Keratinocyte (primary cell): ENCODE data around the gene HELT. TPM values are rescaled to one million over a fixed set of nuclear protein-coding genes. Genes with fewer than 3 reads are reported as not detected.

ENCODE experiments used
- DNase-seq: peaks from one replicate; pipeline ENCODE4 v3.0.0-alpha.2; 2011; ENCODE audit warnings: low read depth, missing footprints, low spot score
- FAIRE-seq: peaks from 2 replicates; lab custom pipeline; 2011; peaks lifted over from hg19 to GRCh38; lab: Jason Lieb, UNC
- H2AFZ ChIP-seq: 2 replicates; pipeline ENCODE4 v1.6.0; 2012; ENCODE audit warnings: low read length, control low read depth, inconsistent platforms; ENCODE audit not compliant: control insufficient read depth
- H3K27ac ChIP-seq: 2 replicates; pipeline ENCODE4 v1.5.1; 2011; ENCODE audit warnings: low read length; ENCODE audit not compliant: control insufficient read depth, insufficient read depth
- H3K27me3 ChIP-seq: 3 replicates; pipeline ENCODE4 v1.6.0; 2011; ENCODE audit warnings: low read length; ENCODE audit not compliant: control insufficient read depth, insufficient read depth; ENCODE audit errors: extremely low read depth
- H3K36me3 ChIP-seq, 2 experiments: 2 replicates in 1 of 2; 3 replicates in 1 of 2; pipeline ENCODE4 v1.5.1; 2011; ENCODE audit warnings: low read length in 2 of 2, mild to moderate bottlenecking in 1 of 2; ENCODE audit not compliant: control insufficient read depth in 2 of 2, insufficient read depth in 2 of 2; ENCODE audit errors: extremely low read depth in 1 of 2
- H3K4me1 ChIP-seq: 3 replicates; pipeline ENCODE4 v1.5.1; 2011; ENCODE audit warnings: low read length; ENCODE audit not compliant: control insufficient read depth, insufficient read depth; ENCODE audit errors: extremely low read depth
- H3K4me2 ChIP-seq: 3 replicates; pipeline ENCODE4 v1.6.0; 2011; ENCODE audit warnings: low read depth, low read length; ENCODE audit not compliant: control insufficient read depth, insufficient read depth; ENCODE audit errors: extremely low read depth
- H3K4me3 ChIP-seq, 3 experiments: fragments of 200-600 bp in 1 of 3; sonication (generic) in 1 of 3; 2 replicates in 2 of 3; 3 replicates in 1 of 3; pipeline ENCODE4 v1.5.1; 2011 to 2016; ENCODE audit warnings: low read length in 3 of 3, mild to moderate bottlenecking in 3 of 3, control low read depth in 2 of 3, inconsistent platforms in 1 of 3, low read depth in 1 of 3, mixed read lengths in 1 of 3, mixed run types in 1 of 3, moderate library complexity in 1 of 3; ENCODE audit not compliant: control insufficient read depth in 2 of 3, insufficient read depth in 2 of 3; ENCODE audit errors: extremely low read depth in 1 of 3
- H3K79me2 ChIP-seq: 2 replicates; pipeline ENCODE4 v1.6.0; 2012; ENCODE audit warnings: low read length; ENCODE audit not compliant: control insufficient read depth, insufficient read depth
- H3K9ac ChIP-seq: 3 replicates; pipeline ENCODE4 v1.6.0; 2011; ENCODE audit warnings: low read length; ENCODE audit not compliant: control insufficient read depth, insufficient read depth; ENCODE audit errors: extremely low read depth
- H3K9me1 ChIP-seq: 3 replicates; pipeline ENCODE4 v1.6.0; 2011; ENCODE audit warnings: low read length; ENCODE audit not compliant: control insufficient read depth, insufficient read depth; ENCODE audit errors: extremely low read depth
- H3K9me3 ChIP-seq: 2 replicates; pipeline ENCODE4 v1.5.1; 2012; ENCODE audit warnings: low read depth, low read length; ENCODE audit not compliant: control insufficient read depth
- H4K20me1 ChIP-seq: 3 replicates; pipeline ENCODE4 v1.6.0; 2011; ENCODE audit warnings: low read length; ENCODE audit not compliant: control insufficient read depth, insufficient read depth; ENCODE audit errors: extremely low read depth
- EZH2 ChIP-seq: IDR thresholded peaks from one replicate; pipeline ENCODE4 v1.6.1; 2012; ENCODE audit warnings: inconsistent platforms, mild to moderate bottlenecking, low read length, moderate library complexity
- dilution Hi-C: fragments of 300-500 bp; cut with MboI; formaldehyde crosslinking; loops from one replicate; pipeline ENCODE4 v1.7.0; 2020; ENCODE audit warnings: low sequenced_read_pairs; ENCODE audit not compliant: extremely low pct_ligation_motif_present
- polyA plus RNA-seq, 5 experiments: library from polyadenylated mRNA; depleted of rRNA in 3 of 5; stranded (reverse) in 3 of 5; stranded (forward) in 1 of 5; unstranded in 1 of 5; fragments of >200 nt; gene quantifications; 1 replicate in 1 of 5; 2 replicates in 3 of 5; 3 replicates in 1 of 5; pipeline versions ENCODE4 v1.2.1 to v1.2.3, GENCODE V29; 2011 to 2012; ENCODE audit warnings: missing spikeins in 2 of 5, low read depth in 1 of 5, low replicate concordance in 1 of 5
- TF ChIP-seq, protein P1 (sequence below), 3 experiments: IDR thresholded peaks in 1 of 3; conservative IDR thresholded peaks in 1 of 3; optimal IDR thresholded peaks in 1 of 3; 2 replicates in 2 of 3; 3 replicates in 1 of 3; pipeline versions ENCODE3 to v1.5.1; 2011; ENCODE audit warnings: low read length in 3 of 3, mild to moderate bottlenecking in 3 of 3, moderate library complexity in 2 of 3, control low read depth in 1 of 3, inconsistent platforms in 1 of 3; ENCODE audit not compliant: insufficient read depth in 2 of 3; ENCODE audit errors: extremely low read depth in 1 of 3

Gene HELT
- polyA plus RNA-seq, 1 donor (not counting 4 experiments of a cell fraction or from before 2014, with no cell fraction given), result not detected

- TF ChIP-seq, protein P1, sequence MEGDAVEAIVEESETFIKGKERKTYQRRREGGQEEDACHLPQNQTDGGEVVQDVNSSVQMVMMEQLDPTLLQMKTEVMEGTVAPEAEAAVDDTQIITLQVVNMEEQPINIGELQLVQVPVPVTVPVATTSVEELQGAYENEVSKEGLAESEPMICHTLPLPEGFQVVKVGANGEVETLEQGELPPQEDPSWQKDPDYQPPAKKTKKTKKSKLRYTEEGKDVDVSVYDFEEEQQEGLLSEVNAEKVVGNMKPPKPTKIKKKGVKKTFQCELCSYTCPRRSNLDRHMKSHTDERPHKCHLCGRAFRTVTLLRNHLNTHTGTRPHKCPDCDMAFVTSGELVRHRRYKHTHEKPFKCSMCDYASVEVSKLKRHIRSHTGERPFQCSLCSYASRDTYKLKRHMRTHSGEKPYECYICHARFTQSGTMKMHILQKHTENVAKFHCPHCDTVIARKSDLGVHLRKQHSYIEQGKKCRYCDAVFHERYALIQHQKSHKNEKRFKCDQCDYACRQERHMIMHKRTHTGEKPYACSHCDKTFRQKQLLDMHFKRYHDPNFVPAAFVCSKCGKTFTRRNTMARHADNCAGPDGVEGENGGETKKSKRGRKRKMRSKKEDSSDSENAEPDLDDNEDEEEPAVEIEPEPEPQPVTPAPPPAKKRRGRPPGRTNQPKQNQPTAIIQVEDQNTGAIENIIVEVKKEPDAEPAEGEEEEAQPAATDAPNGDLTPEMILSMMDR (optimal IDR thresholded peaks at IDR 0.05 in 1 of 3, IDR thresholded peaks at IDR 0.05 in 1 of 3, conservative IDR thresholded peaks at IDR 0.05 in 1 of 3; ENCODE audit: extremely low read depth in 1 of 3, insufficient read depth in 2 of 3, low read length in 3 of 3), result no peak
- no peak for TF ChIP-seq EZH2
Measured at GRCh38 chr4:185053746-185054145, 35.5 kb downstream of the HELT start.

DNA sequence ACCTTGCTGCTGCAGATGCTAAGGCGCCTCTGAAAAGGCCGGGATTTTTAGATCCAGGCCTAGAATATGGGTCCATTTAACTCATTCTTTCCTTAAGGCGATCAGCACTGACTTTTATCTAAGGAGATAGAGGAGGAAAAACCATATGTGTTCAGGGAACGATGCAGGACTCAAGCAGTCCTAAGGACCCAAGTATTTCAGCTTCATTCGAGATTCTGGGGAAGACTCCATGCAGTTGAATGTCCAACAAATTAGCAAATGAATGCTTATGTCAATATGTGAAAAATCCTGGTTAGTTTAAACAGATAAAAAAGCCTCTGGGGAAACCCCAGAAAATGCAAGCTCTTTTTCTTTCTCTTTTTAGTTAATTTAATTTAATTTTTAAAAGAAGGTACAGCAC, 36.0 kb downstream of the HELT start:
- dilution Hi-C loops, result no loop called here
- Histone ChIP-seq H3K27ac (no peak overlapping the region), H3K9me3 (no peaks in the 10 kb centered on the region), H2AFZ (no peak overlapping the region), H3K79me2 (no peaks in the 10 kb centered on the region), H3K4me3 (no peak overlapping the region), H3K4me2 (no peak overlapping the region), H3K27me3 (no peaks in the 10 kb centered on the region), H4K20me1 (no peaks in the 10 kb centered on the region), H3K9me1 (no peaks in the 10 kb centered on the region), H3K36me3 (no peaks in the 10 kb centered on the region), H3K9ac (no peak overlapping the region), H3K4me1 (no peaks in the 10 kb centered on the region)
- no peak for DNase-seq
- no peak for FAIRE-seq
- TF ChIP-seq EZH2, result no peak
- TF ChIP-seq, protein P1 (optimal IDR thresholded peaks at IDR 0.05 in 1 of 3, IDR thresholded peaks at IDR 0.05 in 1 of 3, conservative IDR thresholded peaks at IDR 0.05 in 1 of 3; ENCODE audit: extremely low read depth in 1 of 3, insufficient read depth in 2 of 3, low read length in 3 of 3), result no peak

More at GRCh38 chr4:185053746-185054145, 35.5 kb downstream of the HELT start:
- no peak overlapping the region for H2AFZ ChIP-seq
- H3K9me1 ChIP-seq, result no peaks in the 10 kb centered on the region
- FAIRE-seq, result no peak
- H3K27ac ChIP-seq, result no peak overlapping the region
- H3K4me2 ChIP-seq, result no peak overlapping the region
- no peaks in the 10 kb centered on the region for H3K4me1 ChIP-seq
- no peaks in the 10 kb centered on the region for H3K36me3 ChIP-seq
- no peaks in the 10 kb centered on the region for H3K79me2 ChIP-seq
- no peak for DNase-seq
- H3K27me3 ChIP-seq, result no peaks in the 10 kb centered on the region
- H3K4me3 ChIP-seq, result no peak overlapping the region
- dilution Hi-C loops, result no loop called here
- no peak overlapping the region for H3K9ac ChIP-seq
- H3K9me3 ChIP-seq, result no peaks in the 10 kb centered on the region
- no peaks in the 10 kb centered on the region for H4K20me1 ChIP-seq
